Measurements from ENCODE around the gene HOXA10. TPM values are rescaled to one million over a fixed set of nuclear protein-coding genes. Genes with fewer than 3 reads are reported as not detected.

The HOXA10 gene
- total RNA-seq, 1 experiment from 2014 or later, result not detected

GRCh38 chr7:27146491-27147198 lies 27.5 kb downstream of the HOXA10 start:
- Histone ChIP-seq H3K4me1 (ENCODE audit: insufficient read depth, low read length) (no peaks in the 10 kb centered on the region), H3K79me2 (ENCODE audit: insufficient read depth, low read length) (no peaks in the 10 kb centered on the region), H2BK12ac (ENCODE audit: insufficient read length, low read depth, low read length) (no peak overlapping the region), H3K23me2 (ENCODE audit: insufficient read length, low read depth, low read length, poor library complexity, severe bottlenecking) (peaks cover 14% of the 10 kb centered on the region), H3K4me2 (ENCODE audit: insufficient read depth, insufficient read length, low read length) (no peak overlapping the region), H3T11ph (ENCODE audit: low read length) (no peak overlapping the region), H3K9ac (ENCODE audit: extremely low read depth, insufficient read length, low read length) (no peak overlapping the region), H2BK15ac (ENCODE audit: low read depth, low read length) (no peak overlapping the region; the same call in 1 of the 2 replicates), H3K27me3 (ENCODE audit: insufficient read depth, low read length) (peaks cover 94% of the 10 kb centered on the region), H3K27ac (ENCODE audit: insufficient read length, low read depth, low read length) (no peak overlapping the region), H3K56ac (ENCODE audit: insufficient read length, low read depth, low read length) (no peak overlapping the region), H4K8ac (replicated peaks; ENCODE audit: insufficient read length, low read depth, low read length) (no peak overlapping the region), H3K9me3 (ENCODE audit: control insufficient read depth, low read depth, low read length) (no peaks in the 10 kb centered on the region), H2AK5ac (ENCODE audit: insufficient read length, low read length) (no peak overlapping the region), H4K91ac (ENCODE audit: insufficient read length, low read depth, low read length) (no peak overlapping the region), H2BK20ac (ENCODE audit: low read depth, low read length, poor library complexity, severe bottlenecking) (no peak overlapping the region), H4K5ac (ENCODE audit: insufficient read length, low read depth, low read length) (no peak overlapping the region), H2BK5ac (ENCODE audit: insufficient read length, low read length) (no peak overlapping the region), H3K18ac (ENCODE audit: insufficient read length, low read depth, low read length) (no peak overlapping the region), H3K23ac (ENCODE audit: insufficient read length, low read depth, low read length) (no peak overlapping the region), H3K79me1 (ENCODE audit: insufficient read depth, low read depth, low read length, poor library complexity, severe bottlenecking) (no peaks in the 10 kb centered on the region), H2BK120ac (ENCODE audit: low read depth, low read length, poor library complexity, severe bottlenecking) (no peak overlapping the region), H3K4ac (ENCODE audit: low read depth, low read length) (no peak overlapping the region), H2AFZ (ENCODE audit: low read length) (no peak overlapping the region), H3K14ac (ENCODE audit: insufficient read depth, low read length) (no peak overlapping the region), H4K20me1 (ENCODE audit: control insufficient read depth, insufficient read depth, insufficient read length) (no peaks in the 10 kb centered on the region)
- TF ChIP-seq CTCF (conservative IDR thresholded peaks at IDR 0.05), result no peak
- H3K27me3 Mint-ChIP-seq (ENCODE audit: low read depth), result peaks cover 100% of the 10 kb centered on the region
- H3K4me1 Mint-ChIP-seq, result peaks cover 15 to 34% of the 10 kb centered on the region in 2 experiments
- H3K4me3 Mint-ChIP-seq, result no peak overlapping the region
- no CpG with 5 or more reads among the region's 5 CpGs for WGBS (ENCODE audit: extremely low coverage, insufficient read length, low lambda C conversion rate)
- no peak overlapping the region for H3K27ac Mint-ChIP-seq
- H3K9me3 Mint-ChIP-seq, result peaks cover 21 to 25% of the 10 kb centered on the region in 2 experiments
- DNase-seq, result no peak
- H3K36me3 Mint-ChIP-seq (ENCODE audit: insufficient read depth in 1 of 3, low read depth in 3 of 3), result no peaks in the 10 kb centered on the region; a peak in 3 of 7 replicates
